HepG2 (cell line): ENCODE measurements around the gene PACSIN1. TPM values are rescaled to one million over a fixed set of nuclear protein-coding genes. Genes with fewer than 3 reads are reported as not detected.

Experiments
- ATAC-seq: fragments of 200-7000 bp; cut with Tn5 transposase; 3 replicates; pipeline ENCODE4 v1.9.1; 2020; ENCODE audit warnings: mild to moderate bottlenecking, moderate library complexity
- BruUV-seq: library from RNA; stranded (reverse); fragments of 400-500 nt; replicated peaks from 2 replicates; lab custom pipeline; 2021; lab: Mats Ljungman, UMichigan
- CTCF ChIA-PET: fragments of 300-600 bp; formaldehyde crosslinking; extraction: SDS; loops from one replicate; lab custom pipeline; 2021; ENCODE audit warnings: low total read pairs, inconsistent platforms, low intra/inter-chr PET ratio; lab: Yijun Ruan, JAX
- POLR2A ChIA-PET: fragments of 350-600 bp; sonication (Branson Sonifier 250); formaldehyde crosslinking; loops from one replicate; lab custom pipeline; 2020; ENCODE audit warnings: antibody characterized with exemption, inconsistent platforms; lab: Yijun Ruan, JAX
- DNase-seq: peaks from one replicate; pipeline ENCODE4 v3.0.0-alpha.2; 2015; ENCODE audit warnings: low spot score
- FAIRE-seq: peaks from 3 replicates; lab custom pipeline; 2011; peaks lifted over from hg19 to GRCh38; lab: Jason Lieb, UNC
- H2AFZ ChIP-seq: one replicate; pipeline ENCODE4 v1.6.1; 2011; ENCODE audit warnings: low read length, inconsistent platforms
- H3K27ac ChIP-seq: fragments of 300-600 bp; 3 replicates; pipeline ENCODE4 v1.8.0; 2011; ENCODE audit warnings: mixed run types, mild to moderate bottlenecking, mixed read lengths, low read length, inconsistent platforms; ENCODE audit not compliant: insufficient read depth; ENCODE audit errors: extremely low read length
- H3K27me3 ChIP-seq, 2 experiments: fragments of 200-600 bp in 1 of 2; 2 replicates in 1 of 2; 3 replicates in 1 of 2; pipeline versions ENCODE4 v1.6.0 to v1.8.0; 2011; ENCODE audit warnings: low read length in 2 of 2, mild to moderate bottlenecking in 2 of 2, moderate library complexity in 2 of 2, inconsistent platforms in 1 of 2; ENCODE audit not compliant: insufficient read depth in 2 of 2, control insufficient read depth in 1 of 2
- H3K36me3 ChIP-seq, 2 experiments: fragments of 200-600 bp in 1 of 2; replicated peaks in 1 of 2; 2 replicates in 1 of 2; 3 replicates in 1 of 2; pipeline versions ENCODE4 v1.5.1 to v1.8.0; 2011; ENCODE audit warnings: low read length in 2 of 2, inconsistent platforms in 1 of 2; ENCODE audit not compliant: insufficient read depth in 2 of 2, control insufficient read depth in 1 of 2
- H3K4me1 ChIP-seq: 2 replicates; pipeline ENCODE4 v1.5.1; 2012; ENCODE audit warnings: low read length, inconsistent platforms; ENCODE audit not compliant: insufficient read depth
- H3K4me2 ChIP-seq: 2 replicates; pipeline ENCODE4 v1.6.0; 2011; ENCODE audit warnings: low read depth, low read length, inconsistent platforms
- H3K4me3 ChIP-seq, 3 experiments: fragments of 200-600 bp in 1 of 3; sonication (generic), shearing (Covaris generic) in 1 of 3; replicated peaks in 1 of 3; 2 replicates each; pipeline ENCODE4 v1.5.1; 2011 to 2016; ENCODE audit warnings: low read length in 3 of 3, inconsistent platforms in 2 of 3, low read depth in 2 of 3, mild to moderate bottlenecking in 2 of 3, control low read depth in 1 of 3, mixed read lengths in 1 of 3; ENCODE audit not compliant: insufficient read depth in 1 of 3
- H3K79me2 ChIP-seq: one replicate; pipeline ENCODE4 v1.6.1; 2011; ENCODE audit warnings: low read length, inconsistent platforms; ENCODE audit not compliant: insufficient read depth
- H3K9ac ChIP-seq: 2 replicates; pipeline ENCODE4 v1.6.0; 2011; ENCODE audit warnings: mild to moderate bottlenecking, low read depth, low read length, inconsistent platforms; ENCODE audit not compliant: insufficient read depth
- H3K9me3 ChIP-seq: 2 replicates; pipeline ENCODE4 v1.5.1; 2012; ENCODE audit warnings: mild to moderate bottlenecking, low read length
- H4K20me1 ChIP-seq: 2 replicates; pipeline ENCODE4 v1.6.0; 2011; ENCODE audit warnings: inconsistent platforms, mild to moderate bottlenecking, low read length, moderate library complexity; ENCODE audit not compliant: insufficient read depth
- JARID2 ChIP-seq: sonication (generic); formaldehyde crosslinking; IDR thresholded peaks from 2 replicates; pipeline ENCODE4 v1.8.1; 2023; ENCODE audit warnings: missing genetic modification reagents, inconsistent platforms; ENCODE audit not compliant: insufficient replicate concordance
- ZNF768 ChIP-seq: sonication (generic); formaldehyde crosslinking; IDR thresholded peaks from 2 replicates; pipeline ENCODE4 v1.4.0; 2020; ENCODE audit warnings: missing genetic modification reagents
- WGBS: methylation state at CpG from one replicate; pipeline ENCODE4 v1.1.6; 2017; ENCODE audit warnings: low lambda C conversion rate; 5-methylcytosine and 5-hydroxymethylcytosine counted together
- in situ Hi-C: cut with HindIII; loops from 2 replicates; pipeline ENCODE4 v1.10.0; 2017; ENCODE audit warnings: low pct_unique_long_range_greater_than_20kb; ENCODE audit not compliant: extremely low pct_ligation_motif_present
- intact Hi-C: fragments of 100-400 bp; cut with micrococcal nuclease; formaldehyde crosslinking; loops from one replicate; pipeline ENCODE4 v1.10.0; 2022; ENCODE audit not compliant: unreplicated experiment
- polyA plus RNA-seq, 8 experiments: library from polyadenylated mRNA; depleted of rRNA in 3 of 8; stranded (reverse) in 7 of 8; unstranded in 1 of 8; fragments of >200 nt; fragmentation: Illumina TruSeq in 4 of 8; extraction: Trizol in 4 of 8; gene quantifications; 2 replicates each; pipeline versions ENCODE4 v1.2.1 to v1.2.3, GENCODE V29; 2011 to 2016; ENCODE audit warnings: low read depth in 4 of 8, missing spikeins in 1 of 8, mixed read lengths in 1 of 8; ENCODE audit not compliant: insufficient read depth in 1 of 8
- total RNA-seq, 5 experiments: library from RNA; depleted of rRNA; stranded (reverse); fragments of >200 nt; fragmentation: Illumina TruSeq; extraction: Trizol; gene quantifications; 2 replicates each; pipeline ENCODE4 v1.2.3, GENCODE V29; 2016; ENCODE audit warnings: low read depth in 1 of 5
- TF ChIP-seq, protein P1 (sequence below): sonication (generic); formaldehyde crosslinking; IDR thresholded peaks from 2 replicates; pipeline ENCODE4 v1.5.1; 2020; ENCODE audit warnings: mild to moderate bottlenecking, missing genetic modification reagents
- TF ChIP-seq, protein P2 (sequence below): sonication (generic); formaldehyde crosslinking; IDR thresholded peaks from 2 replicates; pipeline ENCODE4 v1.8.1; 2023; ENCODE audit warnings: missing genetic modification reagents, inconsistent platforms, borderline replicate concordance

Gene PACSIN1
- total and polyA plus RNA-seq, 2 of the 13 experiments (the other 11 are each of a cell fraction or from before 2014, with no cell fraction given): not detected

DNA sequence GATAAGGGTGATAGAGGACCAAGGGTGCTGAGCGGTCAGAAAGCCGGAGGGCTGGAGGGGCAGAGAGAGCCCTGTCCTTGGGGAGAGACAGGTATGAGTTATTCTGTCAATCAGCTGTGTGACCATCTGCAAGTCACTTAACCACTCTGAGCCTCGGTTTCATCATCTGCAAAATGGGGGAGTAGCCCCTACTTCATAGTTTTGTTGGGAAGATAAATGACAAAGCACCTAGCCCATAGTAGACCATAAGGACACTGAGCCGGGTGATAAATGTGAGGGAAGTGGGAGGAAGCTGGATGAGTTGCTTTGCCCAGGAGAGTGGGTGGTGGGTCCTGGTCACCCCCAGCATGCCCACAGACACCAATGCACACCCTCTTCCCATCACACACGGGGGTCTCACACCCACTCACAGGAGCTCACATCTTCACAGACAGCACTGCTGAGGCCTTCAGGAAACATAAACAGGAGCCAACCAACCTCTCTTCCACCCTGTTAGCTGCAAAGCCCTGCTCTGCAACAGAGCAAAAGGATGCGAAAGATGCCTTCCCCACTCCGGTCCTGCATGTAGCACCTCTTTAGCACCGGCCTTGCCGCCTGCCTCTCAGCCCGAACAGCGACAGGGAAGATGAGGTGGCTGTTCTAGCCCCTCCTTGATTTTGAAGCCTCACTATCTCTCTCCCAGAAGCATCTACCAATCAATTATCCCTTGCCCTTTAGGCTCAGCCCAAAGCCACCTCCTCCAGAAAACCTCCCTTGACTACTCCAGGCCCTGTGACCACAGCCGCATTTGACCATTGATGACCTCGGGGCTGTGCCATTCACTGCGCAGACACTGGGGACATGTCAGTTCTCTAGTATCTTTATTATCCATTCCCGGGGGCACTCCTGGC, 71.3 kb downstream of the PACSIN1 start:
- H4K20me1 ChIP-seq: no peaks in the 10 kb centered on the region
- intact Hi-C loops: no loop called here
- H3K9me3 ChIP-seq: no peaks in the 10 kb centered on the region
- FAIRE-seq (no peak), ATAC-seq (no peak), DNase-seq (no peak)
- no peak overlapping the region for H3K27ac ChIP-seq
- 61% methylated on average over 14 of the region's 15 CpGs for WGBS
- CTCF ChIA-PET: no interaction called here
- POLR2A ChIA-PET: no interaction called here
- H3K79me2 ChIP-seq: no peaks in the 10 kb centered on the region
- no TSS peak for BruUV-seq
- H3K36me3 ChIP-seq: no peaks in the 10 kb centered on the region
- no peak overlapping the region for H3K4me2 ChIP-seq
- H3K9ac ChIP-seq: no peak overlapping the region
- in situ Hi-C loops: no loop called here
- no peaks in the 10 kb centered on the region for H3K4me1 ChIP-seq
- no peak overlapping the region for H3K4me3 ChIP-seq
- TF ChIP-seq JARID2 (CRISPR knock-in tag) (no peak), ZNF768 (CRISPR knock-in tag) (peak; percentile 83)
- TF ChIP-seq, protein P1, sequence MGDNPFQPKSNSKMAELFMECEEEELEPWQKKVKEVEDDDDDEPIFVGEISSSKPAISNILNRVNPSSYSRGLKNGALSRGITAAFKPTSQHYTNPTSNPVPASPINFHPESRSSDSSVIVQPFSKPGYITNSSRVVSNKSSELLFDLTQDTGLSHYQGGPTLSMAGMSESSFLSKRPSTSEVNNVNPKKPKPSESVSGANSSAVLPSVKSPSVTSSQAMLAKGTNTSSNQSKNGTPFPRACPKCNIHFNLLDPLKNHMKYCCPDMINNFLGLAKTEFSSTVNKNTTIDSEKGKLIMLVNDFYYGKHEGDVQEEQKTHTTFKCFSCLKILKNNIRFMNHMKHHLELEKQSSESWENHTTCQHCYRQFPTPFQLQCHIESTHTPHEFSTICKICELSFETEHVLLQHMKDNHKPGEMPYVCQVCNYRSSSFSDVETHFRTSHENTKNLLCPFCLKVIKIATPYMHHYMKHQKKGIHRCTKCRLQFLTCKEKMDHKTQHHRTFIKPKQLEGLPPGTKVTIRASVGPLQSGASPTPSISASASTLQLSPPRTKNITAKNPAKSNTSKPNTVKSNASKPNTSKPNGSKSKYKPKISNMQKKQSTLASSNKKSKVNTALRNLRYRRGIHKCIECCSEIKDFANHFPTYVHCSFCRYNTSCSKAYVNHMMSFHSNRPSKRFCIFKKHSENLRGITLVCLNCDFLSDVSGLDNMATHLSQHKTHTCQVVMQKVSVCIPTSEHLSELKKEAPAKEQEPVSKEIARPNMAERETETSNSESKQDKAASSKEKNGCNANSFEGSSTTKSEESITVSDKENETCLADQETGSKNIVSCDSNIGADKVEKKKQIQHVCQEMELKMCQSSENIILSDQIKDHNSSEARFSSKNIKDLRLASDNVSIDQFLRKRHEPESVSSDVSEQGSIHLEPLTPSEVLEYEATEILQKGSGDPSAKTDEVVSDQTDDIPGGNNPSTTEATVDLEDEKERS: no peak
- TF ChIP-seq, protein P2, sequence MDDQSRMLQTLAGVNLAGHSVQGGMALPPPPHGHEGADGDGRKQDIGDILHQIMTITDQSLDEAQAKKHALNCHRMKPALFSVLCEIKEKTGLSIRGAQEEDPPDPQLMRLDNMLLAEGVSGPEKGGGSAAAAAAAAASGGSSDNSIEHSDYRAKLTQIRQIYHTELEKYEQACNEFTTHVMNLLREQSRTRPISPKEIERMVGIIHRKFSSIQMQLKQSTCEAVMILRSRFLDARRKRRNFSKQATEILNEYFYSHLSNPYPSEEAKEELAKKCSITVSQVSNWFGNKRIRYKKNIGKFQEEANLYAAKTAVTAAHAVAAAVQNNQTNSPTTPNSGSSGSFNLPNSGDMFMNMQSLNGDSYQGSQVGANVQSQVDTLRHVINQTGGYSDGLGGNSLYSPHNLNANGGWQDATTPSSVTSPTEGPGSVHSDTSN (CRISPR knock-in tag): no peak
- no peak overlapping the region for H2AFZ ChIP-seq
- H3K27me3 ChIP-seq: peaks cover 20 to 73% of the 10 kb centered on the region in 2 experiments
